ENCODE measurements around the gene CDH23. TPM values are rescaled to one million over a fixed set of nuclear protein-coding genes. Genes with fewer than 3 reads are reported as not detected.

Gene CDH23
- total and polyA plus RNA-seq, 9 of the 15 experiments (the other 6 are each of a cell fraction or from before 2014, with no cell fraction given), result 0.18 to 1.2 (median 0.47) TPM

- TF ChIP-seq SOX6 (IDR thresholded peaks at IDR 0.05) (0 out of 2 replicates have a peak, but pooled peaks have one; percentile 15), ZNF318 (IDR thresholded peaks at IDR 0.05; ENCODE audit: borderline replicate concordance in 1 of 2, low read depth in 1 of 2) (peak in 1 of 2 experiments; percentile 68; a peak in 2 of 4 replicates), JUNB (CRISPR knock-in tag; conservative IDR thresholded peaks at IDR 0.05) (no peak), HNRNPH1 (optimal IDR thresholded peaks at IDR 0.05; ENCODE audit: low read depth, low read length) (no peak), PTBP1 (IDR thresholded peaks at IDR 0.05; ENCODE audit: low read depth, low read length) (no peak), ZNF584 (CRISPR knock-in tag; IDR thresholded peaks at IDR 0.05; ENCODE audit: low read depth) (no peak), NFE2 (IDR thresholded peaks at IDR 0.05; ENCODE audit: low read depth) (peak; percentile 2; the same call in 1 of the 2 replicates), RBFOX2 (IDR thresholded peaks at IDR 0.05; ENCODE audit: low read depth, low read length) (no peak), PKNOX1 (IDR thresholded peaks at IDR 0.05) (peak; percentile 55), MYBL2 (IDR thresholded peaks at IDR 0.05; ENCODE audit: low read depth) (no peak), MYBL2 (CRISPR knock-in tag; IDR thresholded peaks at IDR 0.05; ENCODE audit: borderline replicate concordance) (no peak)
These were observed 453.5 kb downstream of the CDH23 start (continued) for GRCh38 chr10:71850021-71850742.
